Tibial nerve (tissue), 4 donors: ENCODE results near the gene FSIP2.

Experiments used
- EP300 ChIP-seq, 2 donors: sonication (generic); formaldehyde crosslinking; IDR thresholded peaks; one replicate each; pipeline ENCODE4 v1.6.1; 2017; ENCODE audit warnings: antibody characterized with exemption in 2 of 2, mild to moderate bottlenecking in 1 of 2
- POLR2A ChIP-seq, 2 donors: fragments of 450-650 bp; IDR thresholded peaks; one replicate each; pipeline ENCODE4 v1.6.1; 2017; ENCODE audit warnings: antibody characterized with exemption in 2 of 2, mild to moderate bottlenecking in 2 of 2, moderate library complexity in 2 of 2
- TF ChIP-seq, protein P1 (sequence below), 5 experiments: fragments of 200-600 bp in 3 of 5; fragments of 450-650 bp in 2 of 5; sonication (generic) in 3 of 5; IDR thresholded peaks; one replicate each; pipeline ENCODE4 v1.5.1; 2016 to 2019; ENCODE audit warnings: antibody characterized with exemption in 5 of 5, mild to moderate bottlenecking in 3 of 5, moderate library complexity in 2 of 5

DNA sequence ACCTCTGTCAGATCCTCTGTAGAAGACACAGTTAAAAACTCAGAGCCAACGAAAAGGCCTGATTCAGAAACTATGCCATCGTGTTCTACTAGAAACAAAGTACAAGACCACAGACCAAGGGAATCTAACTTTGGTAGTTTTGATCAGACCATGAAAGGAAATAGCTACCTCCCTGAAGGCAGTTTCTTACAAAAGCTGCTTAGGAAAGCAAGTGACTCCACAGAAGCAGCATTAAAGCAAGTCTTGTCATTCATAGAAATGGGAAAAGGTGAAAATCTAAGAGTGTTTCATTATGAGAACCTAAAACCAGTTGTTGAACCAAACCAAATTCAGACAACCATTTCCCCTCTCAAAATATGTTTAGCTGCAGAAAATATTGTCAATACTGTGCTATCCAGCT, 58.2 kb downstream of the FSIP2 start:
- no peak for TF ChIP-seq POLR2A (IDR thresholded peaks at IDR 0.05)
- TF ChIP-seq, protein P1, sequence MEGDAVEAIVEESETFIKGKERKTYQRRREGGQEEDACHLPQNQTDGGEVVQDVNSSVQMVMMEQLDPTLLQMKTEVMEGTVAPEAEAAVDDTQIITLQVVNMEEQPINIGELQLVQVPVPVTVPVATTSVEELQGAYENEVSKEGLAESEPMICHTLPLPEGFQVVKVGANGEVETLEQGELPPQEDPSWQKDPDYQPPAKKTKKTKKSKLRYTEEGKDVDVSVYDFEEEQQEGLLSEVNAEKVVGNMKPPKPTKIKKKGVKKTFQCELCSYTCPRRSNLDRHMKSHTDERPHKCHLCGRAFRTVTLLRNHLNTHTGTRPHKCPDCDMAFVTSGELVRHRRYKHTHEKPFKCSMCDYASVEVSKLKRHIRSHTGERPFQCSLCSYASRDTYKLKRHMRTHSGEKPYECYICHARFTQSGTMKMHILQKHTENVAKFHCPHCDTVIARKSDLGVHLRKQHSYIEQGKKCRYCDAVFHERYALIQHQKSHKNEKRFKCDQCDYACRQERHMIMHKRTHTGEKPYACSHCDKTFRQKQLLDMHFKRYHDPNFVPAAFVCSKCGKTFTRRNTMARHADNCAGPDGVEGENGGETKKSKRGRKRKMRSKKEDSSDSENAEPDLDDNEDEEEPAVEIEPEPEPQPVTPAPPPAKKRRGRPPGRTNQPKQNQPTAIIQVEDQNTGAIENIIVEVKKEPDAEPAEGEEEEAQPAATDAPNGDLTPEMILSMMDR (IDR thresholded peaks at IDR 0.05): no peak
- no peak for TF ChIP-seq EP300 (IDR thresholded peaks at IDR 0.05)
